Neuronal stem cell (in vitro differentiated cells): ENCODE data around the gene ADGRF4.

Source experiments
- DNase-seq: peaks from one replicate; pipeline ENCODE4 v3.0.0-alpha.2; 2013; ENCODE audit warnings: low spot score
- H2AFZ ChIP-seq: one replicate; pipeline ENCODE4 v1.6.1; 2013; ENCODE audit warnings: mild to moderate bottlenecking, low read length, inconsistent platforms
- H2AK5ac ChIP-seq: 2 replicates; pipeline ENCODE4 v1.6.1; 2013; ENCODE audit warnings: low read depth, mild to moderate bottlenecking, inconsistent platforms, low read length, moderate library complexity, mixed read lengths
- H2BK120ac ChIP-seq: 2 replicates; pipeline ENCODE4 v1.6.1; 2013; ENCODE audit warnings: low read depth, mild to moderate bottlenecking, inconsistent platforms, low read length, moderate library complexity, mixed read lengths
- H2BK12ac ChIP-seq: one replicate; pipeline ENCODE4 v1.6.1; 2013; ENCODE audit warnings: low read length, inconsistent platforms
- H2BK15ac ChIP-seq: 2 replicates; pipeline ENCODE4 v1.6.1; 2013; ENCODE audit warnings: mild to moderate bottlenecking, low read length, inconsistent platforms, mixed read lengths
- H2BK5ac ChIP-seq: one replicate; pipeline ENCODE4 v1.6.1; 2013; ENCODE audit warnings: inconsistent platforms, mild to moderate bottlenecking, low read length, moderate library complexity
- H3K14ac ChIP-seq: one replicate; pipeline ENCODE4 v1.6.1; 2013; ENCODE audit warnings: low read length, inconsistent platforms
- H3K18ac ChIP-seq: 2 replicates; pipeline ENCODE4 v1.6.1; 2013; ENCODE audit warnings: low read length, inconsistent platforms
- H3K23ac ChIP-seq: 2 replicates; pipeline ENCODE4 v1.6.1; 2013; ENCODE audit warnings: low read depth, mild to moderate bottlenecking, mixed read lengths, low read length, inconsistent platforms; ENCODE audit not compliant: poor library complexity
- H3K27ac ChIP-seq: replicated peaks from 3 replicates; pipeline ENCODE4 v1.5.1; 2013; ENCODE audit warnings: low read length, inconsistent platforms
- H3K27me3 ChIP-seq, 3 experiments: 2 replicates each; pipeline ENCODE4 v1.6.1; 2013; ENCODE audit warnings: low read length in 3 of 3, mild to moderate bottlenecking in 2 of 3, inconsistent platforms in 1 of 3, low read depth in 1 of 3, mixed read lengths in 1 of 3, moderate library complexity in 1 of 3; ENCODE audit not compliant: control insufficient read depth in 3 of 3, insufficient read depth in 3 of 3
- H3K36me3 ChIP-seq, 2 donors: replicated peaks in 1 of 2; 2 replicates each; pipeline ENCODE4 v1.6.1; 2013; ENCODE audit warnings: low read length in 2 of 2; ENCODE audit not compliant: control insufficient read depth in 2 of 2, insufficient read depth in 2 of 2
- H3K4ac ChIP-seq: 2 replicates; pipeline ENCODE4 v1.6.1; 2013; ENCODE audit warnings: inconsistent platforms, mild to moderate bottlenecking, low read length, moderate library complexity
- H3K4me1 ChIP-seq, 2 donors: 1 replicate in 1 of 2; 2 replicates in 1 of 2; pipeline ENCODE4 v1.6.1; 2013; ENCODE audit warnings: low read length in 2 of 2, low read depth in 1 of 2; ENCODE audit not compliant: control insufficient read depth in 2 of 2, insufficient read depth in 1 of 2
- H3K4me2 ChIP-seq: one replicate; pipeline ENCODE4 v1.6.1; 2013; ENCODE audit warnings: mild to moderate bottlenecking, low read length, inconsistent platforms; ENCODE audit not compliant: insufficient read depth, poor library complexity, severe bottlenecking
- H3K4me3 ChIP-seq, 2 donors: 2 replicates each; pipeline ENCODE4 v1.5.1; 2013; ENCODE audit warnings: low read length in 2 of 2, mild to moderate bottlenecking in 2 of 2, inconsistent platforms in 1 of 2, moderate library complexity in 1 of 2
- H3K79me1 ChIP-seq: one replicate; pipeline ENCODE4 v1.6.1; 2013; ENCODE audit warnings: low read depth, mild to moderate bottlenecking, inconsistent platforms, low read length, moderate library complexity
- H3K9ac ChIP-seq: one replicate; pipeline ENCODE4 v1.6.1; 2013; ENCODE audit warnings: mild to moderate bottlenecking, low read depth, low read length, inconsistent platforms; ENCODE audit not compliant: poor library complexity
- H3K9me3 ChIP-seq, 2 donors: replicated peaks in 1 of 2; 2 replicates each; pipeline versions ENCODE3 to v1.6.1; 2013; ENCODE audit warnings: low read length in 2 of 2, mild to moderate bottlenecking in 2 of 2, inconsistent platforms in 1 of 2, low read depth in 1 of 2, mixed read lengths in 1 of 2, moderate library complexity in 1 of 2; ENCODE audit not compliant: control insufficient read depth in 2 of 2, insufficient read depth in 1 of 2
- H4K8ac ChIP-seq: one replicate; pipeline ENCODE4 v1.6.1; 2013; ENCODE audit warnings: low read depth, mild to moderate bottlenecking, inconsistent platforms, low read length, moderate library complexity
- H4K91ac ChIP-seq: one replicate; pipeline ENCODE4 v1.6.1; 2013; ENCODE audit warnings: low read length, low read depth, mild to moderate bottlenecking, inconsistent platforms; ENCODE audit not compliant: poor library complexity
- WGBS, 2 donors: extraction: QIAGEN DNeasy Blood & Tissue Kit; methylation state at CpG; one replicate each; pipeline ENCODE4 v1.1.7; 2013; ENCODE audit warnings: missing lambda C conversion rate in 2 of 2, mixed read lengths in 1 of 2; ENCODE audit not compliant: insufficient read length in 2 of 2, insufficient replicate concordance in 1 of 2; ENCODE audit errors: extremely low coverage in 2 of 2; 5-methylcytosine and 5-hydroxymethylcytosine counted together

ADGRF4 gene

GRCh38 chr6:47679322-47679906 is 19.0 kb upstream of the ADGRF4 start:
- no peak overlapping the region for H3K14ac ChIP-seq
- no peaks in the 10 kb centered on the region for H3K27me3 ChIP-seq
- WGBS, 2 donors = 100% methylated on average over 1 of the region's 4 CpGs; no CpG with 5 or more reads in 1 of the 2 donors
- H2BK5ac ChIP-seq = no peak overlapping the region
- no peak overlapping the region for H3K27ac ChIP-seq
- H2AK5ac ChIP-seq = no peak overlapping the region
- no peak overlapping the region for H2BK15ac ChIP-seq
- no peak overlapping the region for H2AFZ ChIP-seq
- no peaks in the 10 kb centered on the region for H3K9me3 ChIP-seq
- H3K4me2 ChIP-seq = no peak overlapping the region
- no peaks in the 10 kb centered on the region for H3K36me3 ChIP-seq
- H3K18ac ChIP-seq = no peak overlapping the region
- peaks cover 2% of the 10 kb centered on the region for H3K79me1 ChIP-seq
- no peak overlapping the region for H4K8ac ChIP-seq
- no peak overlapping the region for H4K91ac ChIP-seq
- no peak overlapping the region for H3K4me3 ChIP-seq
- no peak overlapping the region for H3K9ac ChIP-seq
- no peak overlapping the region for H3K4ac ChIP-seq
- H3K4me1 ChIP-seq = no peaks in the 10 kb centered on the region
- no peak overlapping the region for H3K23ac ChIP-seq
- H2BK12ac ChIP-seq = no peak overlapping the region
- no peak overlapping the region for H2BK120ac ChIP-seq
- no peak for DNase-seq

DNA sequence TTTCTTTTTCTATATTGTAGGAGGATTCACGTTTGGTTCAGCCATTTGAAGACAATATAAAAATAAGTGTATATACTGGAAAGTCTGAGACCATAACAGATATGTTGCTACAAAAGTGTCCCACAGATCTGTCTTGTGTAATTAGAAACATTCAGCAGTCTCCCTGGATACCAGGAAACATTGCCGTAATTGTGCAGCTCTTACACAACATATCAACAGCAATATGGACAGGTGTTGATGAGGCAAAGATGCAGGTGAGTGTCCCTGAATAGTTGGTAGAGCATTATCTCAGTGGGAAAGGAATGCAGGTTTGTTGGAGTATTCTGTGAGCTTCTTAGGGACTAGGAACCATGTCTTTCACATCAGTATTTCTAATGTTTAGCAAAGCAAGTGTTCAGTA is 18.3 kb upstream of the ADGRF4 start:
- Histone ChIP-seq H3K27ac (no peak overlapping the region), H3K27me3 (no peaks in the 10 kb centered on the region), H2BK12ac (no peak overlapping the region), H2BK5ac (no peak overlapping the region), H3K4me3 (no peak overlapping the region), H2BK15ac (no peak overlapping the region), H3K14ac (no peak overlapping the region), H3K4ac (no peak overlapping the region), H3K23ac (no peak overlapping the region), H4K91ac (no peak overlapping the region), H2AK5ac (no peak overlapping the region), H3K18ac (no peak overlapping the region), H2AFZ (no peak overlapping the region), H3K9me3 (no peaks in the 10 kb centered on the region), H3K4me2 (no peak overlapping the region), H4K8ac (no peak overlapping the region), H3K36me3 (no peaks in the 10 kb centered on the region), H3K9ac (no peak overlapping the region), H3K4me1 (no peaks in the 10 kb centered on the region), H3K79me1 (peaks cover 2% of the 10 kb centered on the region), H2BK120ac (no peak overlapping the region)
- WGBS, 2 donors = no CpG with 5 or more reads among the region's 2 CpGs
- no peak for DNase-seq

DNA sequence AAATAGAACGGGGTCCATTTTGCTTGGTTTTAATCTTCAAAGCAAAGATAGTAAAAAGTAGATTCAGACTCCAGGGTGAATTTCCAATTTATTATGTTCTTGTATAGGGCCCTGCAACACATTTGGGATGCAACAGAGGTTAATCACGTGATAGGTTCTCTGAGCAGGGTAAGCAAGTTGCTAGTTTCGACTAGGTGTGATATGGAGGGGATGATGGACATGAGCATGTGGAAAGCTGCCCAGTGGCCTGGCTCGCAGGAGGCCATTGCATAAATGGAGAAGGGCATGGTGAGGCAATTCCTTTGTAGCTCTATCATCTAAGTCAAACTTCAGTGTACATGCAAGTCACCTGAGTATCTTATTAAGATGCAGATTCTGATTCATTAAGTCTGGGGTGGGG is 17.7 kb upstream of the ADGRF4 start:
- Histone ChIP-seq H4K8ac (no peak overlapping the region), H3K23ac (no peak overlapping the region), H2BK15ac (no peak overlapping the region), H3K18ac (no peak overlapping the region), H3K79me1 (peaks cover 2% of the 10 kb centered on the region), H3K4me1 (no peaks in the 10 kb centered on the region), H2BK120ac (no peak overlapping the region), H3K27ac (no peak overlapping the region), H2AFZ (no peak overlapping the region), H3K9me3 (no peaks in the 10 kb centered on the region), H2BK5ac (no peak overlapping the region), H2AK5ac (no peak overlapping the region), H3K4me2 (no peak overlapping the region), H3K36me3 (no peaks in the 10 kb centered on the region), H3K14ac (no peak overlapping the region), H3K27me3 (no peaks in the 10 kb centered on the region), H3K9ac (no peak overlapping the region), H4K91ac (no peak overlapping the region), H3K4me3 (no peak overlapping the region), H3K4ac (no peak overlapping the region), H2BK12ac (no peak overlapping the region)
- no peak for DNase-seq
- WGBS, 2 donors = no CpG with 5 or more reads among the region's 4 CpGs

DNA sequence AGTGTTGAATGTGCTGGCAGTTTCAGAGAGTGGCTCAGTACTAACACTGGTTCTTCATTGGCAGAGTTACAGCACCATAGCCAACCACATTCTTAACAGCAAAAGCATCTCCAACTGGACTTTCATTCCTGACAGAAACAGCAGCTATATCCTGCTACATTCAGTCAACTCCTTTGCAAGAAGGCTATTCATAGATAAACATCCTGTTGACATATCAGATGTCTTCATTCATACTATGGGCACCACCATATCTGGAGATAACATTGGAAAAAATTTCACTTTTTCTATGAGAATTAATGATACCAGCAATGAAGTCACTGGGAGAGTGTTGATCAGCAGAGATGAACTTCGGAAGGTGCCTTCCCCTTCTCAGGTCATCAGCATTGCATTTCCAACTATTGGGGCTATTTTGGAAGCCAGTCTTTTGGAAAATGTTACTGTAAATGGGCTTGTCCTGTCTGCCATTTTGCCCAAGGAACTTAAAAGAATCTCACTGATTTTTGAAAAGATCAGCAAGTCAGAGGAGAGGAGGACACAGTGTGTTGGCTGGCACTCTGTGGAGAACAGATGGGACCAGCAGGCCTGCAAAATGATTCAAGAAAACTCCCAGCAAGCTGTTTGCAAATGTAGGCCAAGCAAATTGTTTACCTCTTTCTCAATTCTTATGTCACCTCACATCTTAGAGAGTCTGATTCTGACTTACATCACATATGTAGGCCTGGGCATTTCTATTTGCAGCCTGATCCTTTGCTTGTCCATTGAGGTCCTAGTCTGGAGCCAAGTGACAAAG is 17.0 kb upstream of the ADGRF4 start:
- Histone ChIP-seq H3K4me2 (no peak overlapping the region), H3K9me3 (no peaks in the 10 kb centered on the region), H3K79me1 (peaks cover 2% of the 10 kb centered on the region), H2AFZ (no peak overlapping the region), H3K14ac (no peak overlapping the region), H4K91ac (no peak overlapping the region), H2BK15ac (no peak overlapping the region), H3K27ac (no peak overlapping the region), H3K18ac (no peak overlapping the region), H3K9ac (no peak overlapping the region), H2AK5ac (no peak overlapping the region), H3K27me3 (no peaks in the 10 kb centered on the region), H2BK120ac (no peak overlapping the region), H4K8ac (no peak overlapping the region), H3K4ac (no peak overlapping the region), H2BK5ac (no peak overlapping the region), H3K23ac (no peak overlapping the region), H2BK12ac (no peak overlapping the region), H3K4me3 (no peak overlapping the region), H3K36me3 (no peaks in the 10 kb centered on the region), H3K4me1 (no peaks in the 10 kb centered on the region)
- no peak for DNase-seq
- no CpG with 5 or more reads among the region's 1 CpG for WGBS, 2 donors
